ENCODE results near the gene CHD1. TPM values are rescaled to one million over a fixed set of nuclear protein-coding genes. Genes with fewer than 3 reads are reported as not detected.

CHD1 gene
- total and polyA plus RNA-seq, 2 of the 13 experiments (the other 11 are each of a cell fraction or from before 2014, with no cell fraction given) = 22.8 to 55.9 TPM

- peak; percentile 96 for ATAC-seq
- intact Hi-C loops (cut with micrococcal nuclease; ENCODE audit: unreplicated experiment) = no loop called here
- POLR2A ChIA-PET = interaction anchor here (2.8 kb wide), 1 partner anchor 9 kb away, joined by 11 read pairs; the partner anchor contains the start of gene CHD1
These were observed 9.7 kb upstream of the CHD1 start for GRCh38 chr5:98938464-98938863.

More at GRCh38 chr5:98938464-98938863, 9.7 kb upstream of the CHD1 start:
- TF ChIP-seq ZNF24 (IDR thresholded peaks at IDR 0.05) (no peak), TBX3 (IDR thresholded peaks at IDR 0.05; ENCODE audit: borderline replicate concordance) (peak; percentile 94; the same call in 1 of the 2 replicates), ZNF552 (CRISPR knock-in tag; IDR thresholded peaks at IDR 0.05; ENCODE audit: borderline replicate concordance) (no peak), SOX13 (IDR thresholded peaks at IDR 0.05) (no peak), SOX13 (CRISPR knock-in tag; conservative IDR thresholded peaks at IDR 0.05 in 1 of 2, IDR thresholded peaks at IDR 0.05 in 1 of 2) (peak in 1 of 2 experiments; percentile 56; a peak in 2 of 4 replicates), NR0B2 (CRISPR knock-in tag; IDR thresholded peaks at IDR 0.05) (no peak), FOXP1 (IDR thresholded peaks at IDR 0.05) (no peak), FOXP1 (CRISPR knock-in tag; IDR thresholded peaks at IDR 0.05) (no peak), MAFG (CRISPR knock-in tag; IDR thresholded peaks at IDR 0.05) (no peak), FOXA1 (IDR thresholded peaks at IDR 0.05) (no peak), FOXA1 (CRISPR knock-in tag; IDR thresholded peaks at IDR 0.05) (0 out of 2 replicates have a peak, but pooled peaks have one; percentile 32), ZC3H13 (CRISPR knock-in tag; IDR thresholded peaks at IDR 0.05) (no peak), SIN3B (IDR thresholded peaks at IDR 0.05; ENCODE audit: low read length) (no peak), SOX5 (CRISPR knock-in tag; IDR thresholded peaks at IDR 0.05; ENCODE audit: borderline replicate concordance) (0 out of 2 replicates have a peak, but pooled peaks have one; percentile 33), RFX1 (IDR thresholded peaks at IDR 0.05) (peak; percentile 34; the same call in 1 of the 2 replicates), CREM (IDR thresholded peaks at IDR 0.05) (no peak), CREM (CRISPR knock-in tag; IDR thresholded peaks at IDR 0.05) (no peak)
- TF ChIP-seq, protein P1, sequence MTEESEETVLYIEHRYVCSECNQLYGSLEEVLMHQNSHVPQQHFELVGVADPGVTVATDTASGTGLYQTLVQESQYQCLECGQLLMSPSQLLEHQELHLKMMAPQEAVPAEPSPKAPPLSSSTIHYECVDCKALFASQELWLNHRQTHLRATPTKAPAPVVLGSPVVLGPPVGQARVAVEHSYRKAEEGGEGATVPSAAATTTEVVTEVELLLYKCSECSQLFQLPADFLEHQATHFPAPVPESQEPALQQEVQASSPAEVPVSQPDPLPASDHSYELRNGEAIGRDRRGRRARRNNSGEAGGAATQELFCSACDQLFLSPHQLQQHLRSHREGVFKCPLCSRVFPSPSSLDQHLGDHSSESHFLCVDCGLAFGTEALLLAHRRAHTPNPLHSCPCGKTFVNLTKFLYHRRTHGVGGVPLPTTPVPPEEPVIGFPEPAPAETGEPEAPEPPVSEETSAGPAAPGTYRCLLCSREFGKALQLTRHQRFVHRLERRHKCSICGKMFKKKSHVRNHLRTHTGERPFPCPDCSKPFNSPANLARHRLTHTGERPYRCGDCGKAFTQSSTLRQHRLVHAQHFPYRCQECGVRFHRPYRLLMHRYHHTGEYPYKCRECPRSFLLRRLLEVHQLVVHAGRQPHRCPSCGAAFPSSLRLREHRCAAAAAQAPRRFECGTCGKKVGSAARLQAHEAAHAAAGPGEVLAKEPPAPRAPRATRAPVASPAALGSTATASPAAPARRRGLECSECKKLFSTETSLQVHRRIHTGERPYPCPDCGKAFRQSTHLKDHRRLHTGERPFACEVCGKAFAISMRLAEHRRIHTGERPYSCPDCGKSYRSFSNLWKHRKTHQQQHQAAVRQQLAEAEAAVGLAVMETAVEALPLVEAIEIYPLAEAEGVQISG (CRISPR knock-in tag; IDR thresholded peaks at IDR 0.05) = no peak
- TF ChIP-seq, protein P2, sequence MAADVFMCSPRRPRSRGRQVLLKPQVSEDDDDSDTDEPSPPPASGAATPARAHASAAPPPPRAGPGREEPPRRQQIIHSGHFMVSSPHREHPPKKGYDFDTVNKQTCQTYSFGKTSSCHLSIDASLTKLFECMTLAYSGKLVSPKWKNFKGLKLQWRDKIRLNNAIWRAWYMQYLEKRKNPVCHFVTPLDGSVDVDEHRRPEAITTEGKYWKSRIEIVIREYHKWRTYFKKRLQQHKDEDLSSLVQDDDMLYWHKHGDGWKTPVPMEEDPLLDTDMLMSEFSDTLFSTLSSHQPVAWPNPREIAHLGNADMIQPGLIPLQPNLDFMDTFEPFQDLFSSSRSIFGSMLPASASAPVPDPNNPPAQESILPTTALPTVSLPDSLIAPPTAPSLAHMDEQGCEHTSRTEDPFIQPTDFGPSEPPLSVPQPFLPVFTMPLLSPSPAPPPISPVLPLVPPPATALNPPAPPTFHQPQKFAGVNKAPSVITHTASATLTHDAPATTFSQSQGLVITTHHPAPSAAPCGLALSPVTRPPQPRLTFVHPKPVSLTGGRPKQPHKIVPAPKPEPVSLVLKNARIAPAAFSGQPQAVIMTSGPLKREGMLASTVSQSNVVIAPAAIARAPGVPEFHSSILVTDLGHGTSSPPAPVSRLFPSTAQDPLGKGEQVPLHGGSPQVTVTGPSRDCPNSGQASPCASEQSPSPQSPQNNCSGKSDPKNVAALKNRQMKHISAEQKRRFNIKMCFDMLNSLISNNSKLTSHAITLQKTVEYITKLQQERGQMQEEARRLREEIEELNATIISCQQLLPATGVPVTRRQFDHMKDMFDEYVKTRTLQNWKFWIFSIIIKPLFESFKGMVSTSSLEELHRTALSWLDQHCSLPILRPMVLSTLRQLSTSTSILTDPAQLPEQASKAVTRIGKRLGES (CRISPR knock-in tag; IDR thresholded peaks at IDR 0.05; ENCODE audit: borderline replicate concordance) = no peak
- TF ChIP-seq, protein P3, sequence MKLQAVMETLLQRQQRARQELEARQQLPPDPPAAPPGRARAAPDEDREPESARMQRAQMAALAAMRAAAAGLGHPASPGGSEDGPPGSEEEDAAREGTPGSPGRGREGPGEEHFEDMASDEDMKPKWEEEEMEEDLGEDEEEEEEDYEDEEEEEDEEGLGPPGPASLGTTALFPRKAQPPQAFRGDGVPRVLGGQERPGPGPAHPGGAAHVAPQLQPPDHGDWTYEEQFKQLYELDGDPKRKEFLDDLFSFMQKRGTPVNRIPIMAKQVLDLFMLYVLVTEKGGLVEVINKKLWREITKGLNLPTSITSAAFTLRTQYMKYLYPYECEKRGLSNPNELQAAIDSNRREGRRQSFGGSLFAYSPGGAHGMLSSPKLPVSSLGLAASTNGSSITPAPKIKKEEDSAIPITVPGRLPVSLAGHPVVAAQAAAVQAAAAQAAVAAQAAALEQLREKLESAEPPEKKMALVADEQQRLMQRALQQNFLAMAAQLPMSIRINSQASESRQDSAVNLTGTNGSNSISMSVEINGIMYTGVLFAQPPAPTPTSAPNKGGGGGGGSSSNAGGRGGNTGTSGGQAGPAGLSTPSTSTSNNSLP (IDR thresholded peaks at IDR 0.05; ENCODE audit: low read depth, low read length) = peak; percentile 56; the same call in 1 of the 2 replicates
- in situ Hi-C loops (cut with HindIII; ENCODE audit: extremely low pct_ligation_motif_present, low pct_unique_long_range_greater_than_20kb) = no loop called here
- Histone ChIP-seq H3K4me3 (replicated peaks in 1 of 3; ENCODE audit: insufficient read depth in 1 of 3, low read depth in 2 of 3, low read length in 3 of 3) (no peak overlapping the region), H3K9ac (ENCODE audit: insufficient read depth, low read depth, low read length) (no peak overlapping the region), H4K20me1 (ENCODE audit: insufficient read depth, low read length) (no peaks in the 10 kb centered on the region), H3K4me2 (ENCODE audit: low read depth, low read length) (no peak overlapping the region), H3K27me3 (ENCODE audit: control insufficient read depth in 1 of 2, insufficient read depth in 2 of 2, low read length in 2 of 2) (no peaks in the 10 kb centered on the region), H3K27ac (ENCODE audit: extremely low read length, insufficient read depth, low read length) (peak overlapping the region; percentile 35), H3K9me3 (ENCODE audit: low read length) (no peaks in the 10 kb centered on the region), H3K79me2 (ENCODE audit: insufficient read depth, low read length) (no peaks in the 10 kb centered on the region), H3K4me1 (ENCODE audit: insufficient read depth, low read length) (peaks cover 24% of the 10 kb centered on the region), H2AFZ (ENCODE audit: low read length) (no peak overlapping the region), H3K36me3 (replicated peaks in 1 of 2; ENCODE audit: control insufficient read depth in 1 of 2, insufficient read depth in 2 of 2, low read length in 2 of 2) (no peaks in the 10 kb centered on the region)
- CTCF ChIA-PET (ENCODE audit: low intra/inter-chr PET ratio, low total read pairs) = no interaction called here
- peak; percentile 67 for DNase-seq (ENCODE audit: low spot score)
- FAIRE-seq = no peak
- 20% methylated on average over 2 of the region's 2 CpGs for WGBS (ENCODE audit: low lambda C conversion rate)
- no TSS peak for BruUV-seq (replicated peaks)

All from HepG2 (cell line).